ENCODE data around the gene OR5B21. TPM values are rescaled to one million over a fixed set of nuclear protein-coding genes. Genes with fewer than 3 reads are reported as not detected.

The OR5B21 gene
- total and polyA plus RNA-seq, 10 of the 15 experiments (the other 5 are each of a cell fraction or from before 2014, with no cell fraction given): 0.22 to 0.41 (median 0.22) TPM; not detected in 7

GRCh38 chr11:58487170-58487569, 20.7 kb downstream of the OR5B21 start (continued):
- TF ChIP-seq ZZZ3 (IDR thresholded peaks at IDR 0.05; ENCODE audit: control insufficient read depth, insufficient read length, low read depth) (no peak), TCF7 (IDR thresholded peaks at IDR 0.05; ENCODE audit: borderline replicate concordance) (no peak), E4F1 (IDR thresholded peaks at IDR 0.05; ENCODE audit: borderline replicate concordance, partially characterized antibody) (no peak), PRDM15 (CRISPR knock-in tag; IDR thresholded peaks at IDR 0.05) (no peak), ZNF622 (IDR thresholded peaks at IDR 0.05) (no peak)

- RAD21 ChIA-PET (ENCODE audit: unreplicated experiment): no interaction called here
- no peak for TF ChIP-seq SUPT20H (IDR thresholded peaks at IDR 0.05; ENCODE audit: borderline replicate concordance, control insufficient read depth, low read depth, low read length)
- TF ChIP-seq HDGF (IDR thresholded peaks at IDR 0.05): no peak
- TF ChIP-seq FOS (IDR thresholded peaks at IDR 0.05; ENCODE audit: borderline replicate concordance, extremely low read depth, insufficient read length): no peak
- no peak for TF ChIP-seq MEF2A (IDR thresholded peaks at IDR 0.05; ENCODE audit: insufficient read depth, low read depth, low read length)
- no peak for TF ChIP-seq BHLHE40 (IDR thresholded peaks at IDR 0.05; ENCODE audit: borderline replicate concordance in 1 of 2, low read depth in 2 of 2, low read length in 1 of 2)
These were observed 21.9 kb downstream of the OR5B21 start for GRCh38 chr11:58485961-58486360.

More at GRCh38 chr11:58485961-58486360, 21.9 kb downstream of the OR5B21 start:
- Histone ChIP-seq H3K27ac (ENCODE audit: control insufficient read depth, insufficient read depth) (no peak overlapping the region), H3K27me3 (replicated peaks in 1 of 2; ENCODE audit: control insufficient read depth in 2 of 2, insufficient read depth in 2 of 2, low read length in 1 of 2) (no peaks in the 10 kb centered on the region; a peak in 1 of 4 replicates), H3K4me1 (ENCODE audit: control insufficient read depth, insufficient read depth, low read length) (no peaks in the 10 kb centered on the region), H3K4me2 (ENCODE audit: control insufficient read depth, insufficient read depth) (no peak overlapping the region), H3K9me3 (replicated peaks; ENCODE audit: control insufficient read depth, insufficient read depth, low read length) (no peaks in the 10 kb centered on the region), H2AFZ (ENCODE audit: control insufficient read depth, low read depth, low read length) (no peak overlapping the region), H4K20me1 (ENCODE audit: control insufficient read depth, insufficient read depth) (no peaks in the 10 kb centered on the region), H3K79me2 (ENCODE audit: control insufficient read depth, insufficient read depth, low read length) (no peaks in the 10 kb centered on the region), H3K36me3 (ENCODE audit: control insufficient read depth in 2 of 2, insufficient read depth in 2 of 2, low read length in 1 of 2) (no peaks in the 10 kb centered on the region), H3K4me3 (no peak overlapping the region), H3K9ac (ENCODE audit: control insufficient read depth, insufficient read depth, low read length) (no peak overlapping the region)
- intact Hi-C loops (cut with micrococcal nuclease; ENCODE audit: unreplicated experiment) (no loop called here), in situ Hi-C loops (cut with MboI) (no loop called here)
- SMC1A ChIA-PET (ENCODE audit: uncharacterized antibody, unreplicated experiment): no interaction called here
- CTCF ChIA-PET: no interaction called here
- DNase-seq (ENCODE audit: low read depth, low spot score) (no peak), ATAC-seq (no peak), FAIRE-seq (no peak)
- 61% methylated on average over 1 of the region's 1 CpG for WGBS (ENCODE audit: insufficient coverage, insufficient replicate concordance, low lambda C conversion rate, missing lambda C conversion rate)
- POLR2A ChIA-PET: no interaction called here
- BruUV-seq (replicated peaks): no TSS peak
